ENCODE measurements around the gene CAMTA1.
"Not testable (repeated sequence)": the region's sequence is repeated elsewhere in the genome, so short reads cannot be mapped to it uniquely, and the experiment has no call there.

CAMTA1 gene

DNA sequence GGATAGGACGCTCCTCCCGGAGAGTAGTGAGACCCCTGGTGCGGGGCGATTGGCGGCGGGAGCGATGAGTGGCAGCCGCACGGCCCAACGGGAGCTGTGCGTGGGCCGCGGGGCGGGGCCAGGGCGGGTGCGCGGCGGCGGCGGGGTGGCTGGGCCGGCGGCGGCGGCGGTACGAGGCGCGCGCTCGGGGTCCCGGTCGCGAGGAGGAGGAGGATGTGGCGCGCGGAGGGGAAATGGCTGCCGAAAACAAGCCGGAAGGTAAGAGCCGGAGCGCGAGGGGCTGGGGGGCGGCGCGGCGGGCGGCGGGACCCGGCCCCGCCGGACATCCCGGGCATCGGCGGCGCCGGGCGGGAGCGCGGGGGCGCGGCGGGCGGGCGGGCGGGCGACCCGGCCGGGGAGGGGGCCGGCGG is at the start of gene CAMTA1:
Gene CAMTA1, plus strand, starts transcription at position 137 of the 410 bp plus-strand sequence. Its CDS starts 77 bp downstream, at position 214.
- DNase-seq (ENCODE audit: low spot score) (no peak), FAIRE-seq (no peak)

- FAIRE-seq: no peak
- no peak for DNase-seq (ENCODE audit: low spot score)
Measured at GRCh38 chr1:6738987-6739676, 46.1 kb upstream of the CAMTA1 start.

GRCh38 chr1:6742676-6743188 is 42.5 kb upstream of the CAMTA1 start:
- not testable (repeated sequence) for DNase-seq (ENCODE audit: low spot score); FAIRE-seq

- FAIRE-seq (peak; percentile 87), DNase-seq (ENCODE audit: low spot score) (peak; percentile 69)
Measured at GRCh38 chr1:6743189-6744101, 41.8 kb upstream of the CAMTA1 start.

- no peak for DNase-seq (ENCODE audit: low spot score)
- FAIRE-seq: no peak
Measured at GRCh38 chr1:6745073-6745472, 40.2 kb upstream of the CAMTA1 start.

DNA sequence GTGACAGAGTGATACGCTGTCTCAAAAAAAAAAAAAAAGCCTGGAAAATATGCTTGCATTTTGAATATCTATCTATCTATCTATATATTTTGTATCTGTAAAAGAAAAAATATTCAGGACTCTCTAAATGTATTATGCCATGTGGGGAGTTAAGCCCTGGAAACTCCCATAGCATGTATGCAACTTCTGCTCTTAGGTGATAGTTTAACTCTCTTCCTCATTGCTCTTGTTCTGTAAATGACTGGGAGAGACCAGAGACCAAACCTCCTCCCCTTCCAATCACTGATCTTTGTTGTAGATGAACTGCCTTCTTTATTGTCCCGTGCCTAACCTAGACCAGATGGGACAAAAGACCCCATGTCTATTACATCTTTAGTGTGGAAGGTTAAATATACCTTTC is 37.6 kb upstream of the CAMTA1 start:
- FAIRE-seq: no peak
- no peak for DNase-seq (ENCODE audit: low spot score)

GRCh38 chr1:6750490-6750889 is 34.8 kb upstream of the CAMTA1 start:
- FAIRE-seq: no peak

GRCh38 chr1:6753320-6754140 is 31.7 kb upstream of the CAMTA1 start:
- FAIRE-seq: no peak
- DNase-seq (ENCODE audit: low spot score): peak; percentile 30

More at GRCh38 chr1:6750490-6750889, 34.8 kb upstream of the CAMTA1 start:
- no peak for DNase-seq (ENCODE audit: low spot score)

DNA sequence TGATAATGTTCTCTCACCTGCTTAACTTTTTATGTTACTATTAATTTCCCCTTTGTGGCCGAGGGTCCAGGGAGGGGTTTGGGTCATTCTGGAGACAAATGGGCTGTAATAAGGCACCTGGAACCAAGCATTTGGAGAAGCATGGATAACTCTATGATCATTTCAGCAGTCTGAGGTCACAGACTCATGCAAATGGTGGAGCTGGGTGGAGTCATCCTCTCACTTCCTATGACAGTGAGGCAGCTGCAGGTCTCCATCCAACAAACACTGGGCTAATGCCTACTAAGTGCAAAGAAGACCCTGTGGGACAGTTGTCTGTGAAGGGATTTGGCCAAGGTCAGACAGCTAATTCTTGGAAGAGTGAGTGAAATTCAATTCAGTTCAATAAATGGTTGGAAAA is 28.8 kb upstream of the CAMTA1 start:
- no peak for DNase-seq (ENCODE audit: low spot score)
- no peak for FAIRE-seq

DNA sequence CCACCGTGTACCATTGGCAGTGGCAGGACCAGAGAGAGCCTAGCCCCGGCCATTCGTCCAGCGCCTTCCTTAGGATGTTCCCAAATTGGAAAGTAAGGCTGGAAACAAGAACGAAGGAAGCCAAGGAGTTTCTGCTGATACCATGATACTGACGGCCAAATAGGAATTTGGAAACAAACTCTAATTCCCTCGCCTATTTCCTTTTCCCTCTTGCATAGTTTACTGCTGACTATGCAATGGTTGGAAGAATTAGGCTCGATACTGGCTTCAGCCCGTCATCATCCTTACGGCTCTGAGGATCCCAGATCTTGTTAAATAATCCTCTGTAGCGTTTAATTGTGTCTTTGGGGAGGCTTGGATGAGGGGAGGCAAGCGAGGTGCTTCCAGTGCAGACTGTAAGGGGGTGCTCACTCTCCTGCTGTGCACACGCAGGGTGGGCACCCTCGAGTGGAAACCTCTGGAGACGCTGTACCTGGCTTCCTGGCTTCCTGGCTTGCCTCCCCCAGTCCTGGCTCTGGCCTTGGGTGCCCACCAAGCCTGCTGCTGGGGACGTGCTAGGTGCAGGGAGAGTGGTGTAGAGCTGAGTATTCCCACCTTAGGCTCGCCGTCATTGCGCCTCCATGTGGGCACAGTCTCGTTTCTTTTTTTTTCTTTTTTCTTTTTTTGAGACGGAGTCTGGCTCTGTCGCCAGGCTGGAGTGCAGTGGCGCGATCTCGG is 27.4 kb upstream of the CAMTA1 start:
- DNase-seq (ENCODE audit: low spot score) (no peak), FAIRE-seq (no peak)

GRCh38 chr1:6761196-6761737 is 24.0 kb upstream of the CAMTA1 start:
- no peak for DNase-seq (ENCODE audit: low spot score)

GRCh38 chr1:6762060-6762459 is 23.2 kb upstream of the CAMTA1 start:
- DNase-seq (ENCODE audit: low spot score): no peak
- no peak for FAIRE-seq

More at GRCh38 chr1:6761196-6761737, 24.0 kb upstream of the CAMTA1 start:
- FAIRE-seq: no peak

DNA sequence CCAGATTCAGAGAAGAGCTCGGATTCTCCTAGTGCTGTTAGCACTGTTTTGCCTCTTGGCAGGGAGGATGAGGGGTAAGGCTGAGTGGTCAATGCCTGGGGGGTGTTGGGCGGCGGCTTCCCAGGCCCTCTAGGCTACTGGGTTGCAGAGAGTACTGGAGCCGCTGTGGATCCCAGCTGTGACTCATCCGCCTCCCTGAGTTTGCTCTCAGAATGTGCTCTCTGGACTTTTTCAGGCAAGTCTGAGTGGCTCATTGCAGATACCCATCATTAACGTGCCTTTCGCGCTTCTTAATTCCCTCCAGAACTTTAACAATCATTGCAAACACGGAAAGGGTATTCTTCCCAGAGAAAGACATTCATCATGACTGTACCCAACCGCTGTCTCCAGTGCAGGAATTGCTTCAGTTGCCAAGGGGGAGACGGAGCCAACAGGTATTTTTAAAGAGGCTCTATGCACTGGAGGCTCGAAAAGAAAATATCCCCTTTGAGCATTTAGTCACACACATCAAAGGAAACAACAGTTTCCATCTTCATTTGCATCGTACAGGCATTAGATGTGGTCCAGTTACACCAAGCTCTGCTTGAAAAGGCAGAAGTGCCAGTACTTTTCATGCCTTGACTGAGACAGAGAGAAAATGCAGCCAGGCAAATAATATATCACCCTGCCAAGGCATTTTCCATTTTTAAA is 14.4 kb upstream of the CAMTA1 start:
- FAIRE-seq (no peak), DNase-seq (ENCODE audit: low spot score) (peak; percentile 50)

DNA sequence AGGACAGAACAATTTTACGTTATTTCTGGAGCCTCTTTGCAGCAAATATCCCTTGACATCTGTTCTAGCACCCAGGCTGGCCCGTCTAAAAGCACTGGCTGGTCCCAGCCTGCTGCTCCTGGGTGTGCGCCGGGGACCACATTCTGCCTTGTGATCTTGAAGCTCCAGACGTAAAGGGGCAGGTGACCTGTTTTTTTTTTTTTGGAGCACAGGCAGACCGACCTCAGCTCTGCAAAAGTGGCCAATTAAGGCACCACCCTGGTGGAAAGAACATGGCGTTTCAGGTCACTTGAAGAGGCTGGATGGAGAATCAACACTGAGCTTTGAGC is 13.8 kb upstream of the CAMTA1 start:
- DNase-seq (ENCODE audit: low spot score) (no peak), FAIRE-seq (no peak)

GRCh38 chr1:6774381-6774780 is 10.9 kb upstream of the CAMTA1 start:
- DNase-seq (ENCODE audit: low spot score) (no peak), FAIRE-seq (no peak)

- FAIRE-seq (no peak), DNase-seq (ENCODE audit: low spot score) (no peak)
Measured at GRCh38 chr1:6775261-6776043, 9.8 kb upstream of the CAMTA1 start.

DNA sequence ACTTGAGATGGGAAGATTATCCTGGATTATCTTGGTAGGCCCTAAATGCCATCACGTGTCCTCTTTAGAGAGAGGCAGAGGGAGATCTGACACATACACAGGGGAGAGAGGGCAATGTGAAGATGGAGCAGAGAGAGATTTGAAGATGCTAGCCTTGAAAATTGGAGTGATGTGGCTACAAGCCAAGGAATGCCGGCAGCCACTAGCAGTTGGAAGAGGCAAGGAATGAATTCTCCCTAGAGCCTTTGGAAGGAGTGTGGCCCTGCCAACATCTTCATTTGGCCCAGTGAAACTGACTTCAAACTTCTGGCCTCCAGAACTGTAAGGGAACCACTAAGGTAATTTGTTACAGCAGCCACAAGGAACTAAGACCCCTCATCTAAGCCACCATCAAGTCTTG is 8.9 kb upstream of the CAMTA1 start:
- FAIRE-seq (no peak), DNase-seq (ENCODE audit: low spot score) (no peak)

DNA sequence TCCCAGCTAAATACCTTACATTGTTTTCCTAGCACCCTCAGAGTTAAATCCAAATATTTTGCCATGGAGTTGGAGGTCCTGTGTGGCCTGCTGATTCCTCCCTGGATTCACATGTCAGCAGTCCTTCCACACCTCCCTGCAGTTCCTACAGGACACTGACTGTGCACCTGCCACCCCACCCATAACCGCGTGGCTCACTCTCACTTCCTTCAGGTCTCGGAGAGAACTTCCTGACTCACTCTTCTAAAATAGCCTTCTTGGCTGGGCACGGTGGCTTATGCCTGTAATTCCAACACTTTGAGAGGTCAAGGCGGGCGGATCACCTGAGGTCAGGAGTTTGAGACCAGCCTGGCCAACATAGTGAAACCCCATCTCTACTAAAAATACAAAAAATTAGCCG is 8.4 kb upstream of the CAMTA1 start:
- no peak for FAIRE-seq

GRCh38 chr1:6777813-6778212 is 7.4 kb upstream of the CAMTA1 start:
- DNase-seq (ENCODE audit: low spot score) (no peak), FAIRE-seq (no peak)

More for the DNA sequence above, 8.4 kb upstream of the CAMTA1 start:
- no peak for DNase-seq (ENCODE audit: low spot score)
